Suppressor macrophage treated with lipopolysaccharide for 4 hours (primary cell): Measurements from ENCODE around the gene MEF2C.

Experiments
- DNase-seq: peaks from one replicate; pipeline ENCODE4 v3.0.0-alpha.2; 2020

Gene MEF2C

DNA sequence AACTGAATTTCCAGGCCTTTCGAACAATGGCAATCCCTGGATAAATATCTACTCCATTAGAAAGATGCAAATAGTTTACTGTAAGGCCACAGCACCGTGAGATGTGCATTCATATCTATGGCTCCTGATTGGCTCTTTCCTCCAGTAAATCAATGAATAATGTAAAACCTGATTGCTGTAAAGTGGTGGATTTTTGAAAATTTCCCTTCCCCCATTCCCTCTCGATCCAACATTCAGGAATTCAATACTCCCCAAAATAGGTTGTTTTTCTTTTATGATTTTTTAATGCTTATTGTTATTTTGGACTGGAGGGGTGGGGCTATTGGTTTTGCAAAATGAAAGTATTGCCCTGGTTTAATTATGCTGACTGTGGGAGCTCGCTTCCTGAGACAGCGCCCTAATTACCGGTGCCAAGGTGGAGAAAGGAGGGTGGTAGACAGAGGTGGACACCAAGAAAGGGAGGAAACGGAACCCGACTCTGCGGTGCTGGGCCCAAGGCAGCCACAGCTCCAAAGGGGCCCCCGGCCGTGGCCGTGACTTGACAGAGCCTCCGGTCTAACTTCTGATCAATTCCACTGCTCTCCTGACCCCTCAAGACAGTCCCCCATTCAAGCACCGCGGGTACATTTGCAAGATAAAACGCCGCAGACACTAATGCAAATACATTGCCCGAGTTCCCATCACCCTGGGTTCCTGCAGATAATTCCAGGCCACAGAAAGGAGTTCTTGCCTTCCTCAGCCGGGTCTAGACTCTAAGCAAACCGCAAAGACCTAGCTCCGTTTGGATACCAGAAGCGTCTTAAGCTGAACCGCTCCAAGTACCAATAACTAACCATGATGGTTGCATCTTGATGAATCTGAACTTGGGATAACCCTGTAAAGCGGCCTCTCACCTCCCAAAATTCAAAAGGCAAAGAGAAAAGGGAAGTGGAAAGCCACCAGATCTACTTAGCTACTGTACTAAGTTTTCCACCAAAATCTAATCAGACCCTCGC is 211.2 kb downstream of the MEF2C start:
- DNase-seq, result no peak

DNA sequence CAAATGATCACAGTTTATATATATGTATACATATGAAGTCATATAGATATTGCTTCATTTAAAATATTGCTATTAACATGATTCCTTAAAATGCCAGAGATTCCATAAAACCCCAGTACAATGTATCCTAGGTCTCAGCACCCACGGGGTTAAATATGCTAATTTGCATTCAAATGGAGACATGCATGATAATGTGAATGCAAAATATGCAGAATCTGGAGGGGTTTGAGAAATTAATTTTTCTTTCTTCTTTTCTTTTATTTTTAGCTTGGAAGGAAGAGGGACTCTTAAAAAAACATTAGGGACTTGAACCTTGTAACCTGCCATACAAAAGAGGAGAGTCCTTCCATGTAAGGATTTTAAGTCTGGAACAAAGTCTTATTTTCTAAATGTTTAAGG is 211.9 kb downstream of the MEF2C start:
- no peak for DNase-seq

DNA sequence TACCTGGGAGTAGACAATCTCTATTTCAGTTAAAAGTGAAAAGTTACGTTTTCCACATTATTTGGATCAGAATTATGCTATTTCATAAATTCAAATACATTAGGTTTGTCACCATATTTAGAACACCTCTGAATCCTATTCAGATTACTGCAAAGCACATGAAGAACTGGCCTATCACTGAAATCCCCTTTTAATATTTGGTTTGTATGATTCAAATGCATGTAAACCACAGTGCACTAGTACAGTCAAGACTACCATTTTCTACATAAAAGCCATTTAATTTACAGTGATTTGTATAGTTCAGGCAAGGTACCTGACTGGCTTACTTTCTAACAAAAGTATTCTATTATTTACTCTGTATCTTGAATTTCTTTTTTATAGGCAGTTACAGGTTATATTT is 212.5 kb downstream of the MEF2C start:
- DNase-seq, result no peak

DNA sequence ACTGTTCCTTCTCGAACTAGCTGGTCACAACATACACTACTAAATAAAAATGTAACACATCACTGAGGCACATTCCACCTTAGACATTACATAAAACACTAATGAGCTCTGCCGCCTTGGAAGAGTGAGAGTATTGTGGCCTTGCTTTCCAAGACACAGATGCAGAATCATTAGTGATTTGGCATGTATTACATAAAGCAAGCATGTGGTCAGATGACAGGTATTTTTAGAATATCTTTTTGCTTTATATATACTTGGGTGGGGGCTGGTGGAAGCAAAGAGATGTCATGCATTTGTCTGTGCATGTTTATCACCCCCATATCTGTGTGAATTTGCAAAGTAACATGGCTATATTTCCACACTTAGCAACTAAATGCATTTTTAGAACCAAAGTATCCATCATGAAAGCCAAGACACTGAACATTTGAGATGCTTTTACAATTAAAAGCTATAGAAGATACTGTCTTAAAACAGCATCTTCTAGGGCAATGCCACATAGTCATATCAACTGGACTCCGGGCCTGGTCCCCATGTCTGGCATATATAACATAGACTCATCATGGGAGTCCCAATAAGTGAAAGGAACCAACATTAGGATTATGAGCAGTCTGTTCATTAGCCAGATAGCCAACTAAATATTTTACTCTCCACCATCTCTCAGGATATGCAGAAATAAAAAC is 213.5 kb downstream of the MEF2C start:
- no peak for DNase-seq

DNA sequence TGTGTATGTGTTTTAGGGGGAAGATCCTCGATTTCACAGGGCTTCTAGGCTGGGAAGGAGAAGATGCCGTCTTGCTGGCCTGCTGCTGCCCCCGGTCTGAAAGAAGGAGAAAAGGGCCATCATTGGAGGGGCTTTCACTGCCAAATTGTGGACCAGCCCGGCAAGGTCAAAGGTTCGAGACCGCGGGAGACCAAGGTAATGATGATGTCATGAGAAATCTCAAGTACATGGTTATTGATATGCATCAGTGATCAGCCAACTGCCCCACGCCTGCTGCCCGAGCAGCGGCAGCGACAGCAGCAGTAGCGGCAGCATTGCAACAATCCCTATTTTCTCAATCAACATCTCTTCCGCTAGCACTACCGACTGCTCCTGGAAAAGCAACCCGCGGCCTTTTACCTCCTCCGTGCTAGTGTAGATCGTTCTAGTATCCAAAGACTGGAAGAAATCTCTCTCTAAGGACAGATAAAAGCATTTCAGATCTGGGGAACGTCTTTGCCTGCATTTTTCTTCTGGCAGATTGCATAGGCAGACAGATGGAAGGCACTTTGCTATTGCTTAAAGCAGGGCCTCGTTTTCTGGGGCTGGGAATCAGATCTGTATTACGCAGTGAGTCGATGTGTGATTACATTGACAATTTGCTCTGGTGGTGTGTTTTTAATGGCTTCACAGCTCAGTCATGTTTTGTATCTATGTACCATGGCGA is 215.3 kb downstream of the MEF2C start:
- no peak for DNase-seq
